SU-DHL-6 (cell line): ENCODE data around the gene EML4.

Source experiments
- H2AFZ ChIP-seq: fragments of 200-600 bp; sonication (generic); 2 replicates; pipeline ENCODE4 v1.6.1; 2014; ENCODE audit warnings: low read depth, mild to moderate bottlenecking, moderate library complexity, mixed read lengths, antibody characterized with exemption, low read length; ENCODE audit not compliant: severe bottlenecking
- H3F3A ChIP-seq: fragments of 200-600 bp; shearing (Covaris generic); 2 replicates; pipeline ENCODE4 v1.6.0; 2016; ENCODE audit warnings: antibody characterized with exemption, mild to moderate bottlenecking; ENCODE audit not compliant: insufficient read depth
- H3K27ac ChIP-seq: fragments of 200-600 bp; sonication (generic); 2 replicates; pipeline ENCODE4 v1.5.1; 2016; ENCODE audit warnings: low read depth, mild to moderate bottlenecking, low read length, moderate library complexity, mixed read lengths
- H3K27me3 ChIP-seq: fragments of 200-600 bp; sonication (generic), shearing (Covaris generic); 2 replicates; pipeline ENCODE4 v1.6.0; 2014; ENCODE audit warnings: mild to moderate bottlenecking, low read length
- H3K36me3 ChIP-seq: fragments of 200-600 bp; sonication (generic); 2 replicates; pipeline ENCODE4 v1.6.1; 2014; ENCODE audit warnings: mild to moderate bottlenecking, low read length, mixed read lengths
- H3K4me2 ChIP-seq: fragments of 300-600, 200-600 bp; shearing (Covaris generic), sonication (generic); 2 replicates; pipeline ENCODE4 v1.6.0; 2014; ENCODE audit warnings: low read length, low read depth, mild to moderate bottlenecking; ENCODE audit not compliant: poor library complexity, severe bottlenecking
- H3K4me3 ChIP-seq: fragments of 200-600 bp; sonication (generic); 2 replicates; pipeline ENCODE4 v1.5.1; 2014; ENCODE audit warnings: antibody characterized with exemption, low read length, mild to moderate bottlenecking, mixed read lengths; ENCODE audit not compliant: insufficient read depth, poor library complexity, severe bottlenecking
- H3K79me2 ChIP-seq: fragments of 200-600 bp; sonication (generic); 2 replicates; pipeline ENCODE4 v1.6.1; 2014; ENCODE audit warnings: mild to moderate bottlenecking, low read length, moderate library complexity; ENCODE audit not compliant: insufficient read depth
- H3K9ac ChIP-seq: fragments of 200-600 bp; sonication (generic); 2 replicates; pipeline ENCODE4 v1.7.0; 2014; ENCODE audit warnings: mild to moderate bottlenecking, low read length
- H3K9me2 ChIP-seq: fragments of 200-600 bp; sonication (generic); replicated peaks from 2 replicates; pipeline ENCODE4 v1.6.1; 2014; ENCODE audit warnings: low read length; ENCODE audit not compliant: insufficient read depth
- H3K9me3 ChIP-seq: fragments of 200-600 bp; sonication (generic); 2 replicates; pipeline ENCODE4 v1.6.1; 2014; ENCODE audit warnings: low read length, mixed read lengths; ENCODE audit not compliant: insufficient read depth
- H4K20me1 ChIP-seq: fragments of 200-600 bp; sonication (generic); 2 replicates; pipeline ENCODE4 v1.6.1; 2014; ENCODE audit warnings: low read depth, mild to moderate bottlenecking, antibody characterized with exemption, low read length, moderate library complexity, mixed read lengths
- CTCF ChIP-seq: fragments of 200-600 bp; sonication (generic); IDR thresholded peaks from one replicate; pipeline ENCODE4 v1.5.1; 2017; ENCODE audit warnings: antibody characterized with exemption, mild to moderate bottlenecking, low read length, moderate library complexity; ENCODE audit not compliant: insufficient read depth, poor library complexity, severe bottlenecking
- EZH2phosphoT487 ChIP-seq: fragments of 200-600 bp; sonication (generic), shearing (Covaris generic); conservative IDR thresholded peaks from 2 replicates; pipeline ENCODE4 v1.6.1; 2018; ENCODE audit warnings: mild to moderate bottlenecking, antibody characterized with exemption, low read length, moderate library complexity, mixed read lengths

The EML4 gene

GRCh38 chr2:42338567-42339190 is 169.5 kb downstream of the EML4 start:
- no peaks in the 10 kb centered on the region for H3K36me3 ChIP-seq
- H3K9me2 ChIP-seq: no peaks in the 10 kb centered on the region
- H3K4me2 ChIP-seq: no peak overlapping the region
- no peaks in the 10 kb centered on the region for H4K20me1 ChIP-seq
- H3K27ac ChIP-seq: no peak overlapping the region
- peaks cover 10% of the 10 kb centered on the region for H3K79me2 ChIP-seq
- H2AFZ ChIP-seq: no peak overlapping the region
- H3K9ac ChIP-seq: no peak overlapping the region
- no peaks in the 10 kb centered on the region for H3K27me3 ChIP-seq
- no peaks in the 10 kb centered on the region for H3K9me3 ChIP-seq
- no peak overlapping the region for H3K4me3 ChIP-seq
- TF ChIP-seq EZH2phosphoT487 (no peak), CTCF (no peak)
- no peaks in the 10 kb centered on the region for H3F3A ChIP-seq

- no peaks in the 10 kb centered on the region for H3K27me3 ChIP-seq
- no peak overlapping the region for H3K4me3 ChIP-seq
- no peak overlapping the region for H2AFZ ChIP-seq
- no peaks in the 10 kb centered on the region for H3F3A ChIP-seq
- H3K4me2 ChIP-seq: no peak overlapping the region
- H4K20me1 ChIP-seq: no peaks in the 10 kb centered on the region
- no peaks in the 10 kb centered on the region for H3K9me3 ChIP-seq
- no peak overlapping the region for H3K27ac ChIP-seq
- H3K36me3 ChIP-seq: no peaks in the 10 kb centered on the region
- no peaks in the 10 kb centered on the region for H3K9me2 ChIP-seq
- TF ChIP-seq CTCF: no peak
- TF ChIP-seq EZH2phosphoT487: no peak
- no peak overlapping the region for H3K9ac ChIP-seq
- peaks cover 16% of the 10 kb centered on the region for H3K79me2 ChIP-seq
Measured at GRCh38 chr2:42339191-42339912, 170.2 kb downstream of the EML4 start.

GRCh38 chr2:42340045-42340937 is 171.1 kb downstream of the EML4 start:
- H3K9me2 ChIP-seq: no peaks in the 10 kb centered on the region
- H3K36me3 ChIP-seq: no peaks in the 10 kb centered on the region
- no peak overlapping the region for H2AFZ ChIP-seq
- no peak overlapping the region for H3K27ac ChIP-seq
- no peak overlapping the region for H3K9ac ChIP-seq
- no peak overlapping the region for H3K4me3 ChIP-seq
- TF ChIP-seq CTCF (no peak), EZH2phosphoT487 (no peak)
- H3F3A ChIP-seq: no peaks in the 10 kb centered on the region
- H3K9me3 ChIP-seq: no peaks in the 10 kb centered on the region
- H3K27me3 ChIP-seq: no peaks in the 10 kb centered on the region
- no peaks in the 10 kb centered on the region for H4K20me1 ChIP-seq
- peaks cover 17% of the 10 kb centered on the region for H3K79me2 ChIP-seq
- no peak overlapping the region for H3K4me2 ChIP-seq
